Stimulated activated naive CD8-positive, alpha-beta T cell treated with anti-CD3 and anti-CD28 coated beads, Interleukin-15, amount 100 ng/mL, for 72 hours (primary cell): ENCODE results near the gene MAP2K3.

Experiments used
- ATAC-seq: fragments of 150-1000 bp; cut with Tn5 transposase; 2 replicates; pipeline ENCODE4 v1.10.0; 2021; ENCODE audit warnings: mild to moderate bottlenecking, moderate library complexity
- DNase-seq, 2 donors: peaks; one replicate each; pipeline ENCODE4 v3.0.0; 2021 to 2022
- H3K27ac Mint-ChIP-seq, 2 donors: one replicate each; pipeline ENCODE4 v1.8.0; 2022; ENCODE audit warnings: mild to moderate bottlenecking in 2 of 2, mixed read lengths in 2 of 2, moderate library complexity in 2 of 2
- H3K27me3 Mint-ChIP-seq: one replicate; pipeline ENCODE4 v1.8.0; 2022; ENCODE audit warnings: mixed read lengths
- H3K4me1 Mint-ChIP-seq: one replicate; pipeline ENCODE4 v1.8.0; 2022; ENCODE audit warnings: mild to moderate bottlenecking, mixed read lengths
- H3K4me3 Mint-ChIP-seq, 2 donors: one replicate each; pipeline ENCODE4 v1.8.0; 2022; ENCODE audit warnings: mild to moderate bottlenecking in 2 of 2, mixed read lengths in 2 of 2, moderate library complexity in 1 of 2
- H3K9me3 Mint-ChIP-seq, 2 donors: one replicate each; pipeline ENCODE4 v1.8.0; 2022; ENCODE audit warnings: mixed read lengths in 2 of 2

The MAP2K3 gene

DNA sequence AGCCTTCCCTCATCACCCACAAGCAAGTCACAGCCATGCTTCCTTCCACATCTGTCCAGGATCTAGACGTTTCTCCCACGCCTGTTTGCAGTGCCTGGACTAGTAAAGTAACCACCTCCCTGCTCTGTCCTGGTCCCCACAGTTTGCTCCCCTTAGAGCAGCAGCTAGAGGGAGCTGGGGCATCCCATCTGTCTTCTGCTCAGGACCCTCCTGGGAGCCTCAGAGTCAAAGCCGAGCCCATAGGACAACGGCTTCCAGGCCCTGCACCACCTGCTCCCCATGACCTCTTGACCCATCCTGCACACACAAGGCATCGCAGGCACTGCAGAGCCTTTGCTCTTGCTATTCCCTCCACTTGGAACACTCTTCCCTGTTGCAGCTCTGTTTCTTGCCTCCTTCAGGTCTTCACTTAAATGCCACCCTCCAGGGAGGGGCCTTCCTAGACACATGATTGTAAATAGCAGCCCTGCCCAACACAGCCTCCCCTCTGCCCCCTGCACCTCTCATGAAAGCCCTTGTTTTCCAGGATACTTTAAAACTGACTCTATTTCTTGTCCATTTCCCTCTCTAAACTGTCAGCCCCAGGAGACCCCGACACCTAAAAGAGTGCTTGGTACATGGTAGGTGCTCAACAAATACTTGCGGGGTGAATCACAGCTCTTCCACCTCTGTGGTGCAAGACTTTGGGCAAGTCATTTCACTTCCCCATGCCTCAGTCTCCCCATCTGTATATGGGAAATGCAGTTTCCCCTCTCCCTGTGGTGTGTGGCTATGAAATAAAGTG lies 34.4 kb upstream of the MAP2K3 start:
- peaks cover 18% of the 10 kb centered on the region for H3K4me1 Mint-ChIP-seq
- H3K27me3 Mint-ChIP-seq, result no peaks in the 10 kb centered on the region
- no peaks in the 10 kb centered on the region for H3K9me3 Mint-ChIP-seq
- DNase-seq (no peak), ATAC-seq (no peak)
- H3K4me3 Mint-ChIP-seq, result no peak overlapping the region
- H3K27ac Mint-ChIP-seq, result peak overlapping the region in 1 of 2 donors; percentile 38

DNA sequence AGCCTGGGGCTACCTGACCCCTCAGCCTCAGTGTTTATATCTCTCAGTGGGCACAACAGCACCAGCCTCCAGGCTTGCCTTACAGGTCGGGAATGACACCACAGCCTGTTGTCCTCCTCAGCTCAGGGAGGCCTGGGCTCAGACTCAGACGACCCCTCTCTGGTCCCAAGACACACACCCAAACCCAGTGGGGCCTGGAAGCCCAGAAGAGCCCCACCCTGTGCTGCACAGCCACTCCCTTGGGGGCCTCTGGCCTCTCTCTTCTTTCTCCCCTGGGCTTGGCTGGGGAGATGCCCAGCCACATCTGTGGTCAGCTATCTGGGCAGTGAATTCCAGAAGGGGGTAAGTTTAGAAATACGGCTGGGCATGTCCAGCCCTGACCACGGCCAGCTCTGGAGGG lies 33.7 kb upstream of the MAP2K3 start:
- Mint-ChIP-seq H3K4me3 (no peak overlapping the region), H3K27ac (peak overlapping the region in 1 of 2 donors; percentile 38), H3K4me1 (peaks cover 14% of the 10 kb centered on the region), H3K9me3 (no peaks in the 10 kb centered on the region), H3K27me3 (no peaks in the 10 kb centered on the region)
- no peak for DNase-seq
- ATAC-seq, result no peak

DNA sequence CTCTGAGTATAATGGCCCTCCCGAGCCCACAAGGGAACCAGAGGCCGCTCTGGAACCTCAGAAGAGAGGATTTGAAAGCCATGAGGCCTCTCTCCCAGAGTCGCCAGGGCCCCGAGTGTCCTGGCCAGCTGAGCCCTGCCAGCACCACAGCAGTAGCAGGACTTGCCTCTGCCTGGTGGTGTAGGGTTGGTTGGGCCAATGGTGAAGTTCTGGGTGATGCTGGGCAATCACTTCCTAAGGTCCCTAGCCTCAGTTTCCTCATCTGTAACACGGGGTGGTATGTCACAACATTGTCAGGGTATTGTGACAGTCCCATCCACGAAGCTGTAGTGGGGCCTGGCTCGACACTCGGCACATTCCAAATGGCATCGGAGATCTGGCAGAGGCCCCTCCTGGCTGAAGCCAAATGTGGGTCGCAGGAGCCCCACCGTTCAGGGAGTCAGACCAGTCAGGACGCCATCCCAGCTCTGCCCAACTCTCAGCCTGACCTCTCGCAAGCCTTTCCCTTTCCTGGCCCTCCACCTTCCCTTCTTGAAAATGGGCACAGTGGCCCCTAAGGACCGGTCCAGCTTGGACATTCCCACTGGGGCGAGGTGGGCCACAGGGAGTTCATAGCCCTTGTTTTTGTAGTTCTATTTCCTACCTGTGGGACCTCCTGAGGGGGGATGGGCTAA lies 33.0 kb upstream of the MAP2K3 start:
- no peak for ATAC-seq
- H3K27ac Mint-ChIP-seq, result no peak overlapping the region
- H3K9me3 Mint-ChIP-seq, result no peaks in the 10 kb centered on the region
- H3K27me3 Mint-ChIP-seq, result no peaks in the 10 kb centered on the region
- H3K4me3 Mint-ChIP-seq, result no peak overlapping the region
- H3K4me1 Mint-ChIP-seq, result peaks cover 12% of the 10 kb centered on the region
- DNase-seq, result no peak

DNA sequence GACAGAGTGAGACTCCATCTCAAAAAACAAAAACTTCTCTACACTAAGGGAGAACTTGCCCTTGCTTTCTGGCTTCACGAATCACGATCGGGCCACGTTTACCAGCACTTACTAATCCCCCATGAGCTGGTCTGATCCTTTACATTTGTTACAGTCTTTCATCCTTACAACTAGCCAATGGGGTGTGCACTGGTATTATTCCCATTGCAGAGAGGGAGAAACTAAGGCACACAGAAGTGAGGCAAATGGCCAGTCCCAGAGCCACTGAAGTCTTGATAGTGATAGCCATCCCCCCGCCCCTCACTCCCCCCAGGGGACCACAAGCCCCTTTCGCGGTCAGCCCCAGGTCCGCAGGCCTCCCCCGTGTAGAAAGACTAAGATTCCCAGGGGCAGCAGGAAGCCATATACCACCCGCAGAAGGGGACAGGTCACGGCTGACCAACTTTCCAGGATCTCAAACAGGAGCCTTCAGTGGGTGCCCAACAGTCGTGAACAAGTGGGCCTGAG lies 32.2 kb upstream of the MAP2K3 start:
- DNase-seq (no peak), ATAC-seq (no peak)
- Mint-ChIP-seq H3K27ac (no peak overlapping the region), H3K9me3 (no peaks in the 10 kb centered on the region), H3K4me3 (peak overlapping the region; percentile 69 to 76), H3K4me1 (peaks cover 12% of the 10 kb centered on the region), H3K27me3 (no peaks in the 10 kb centered on the region)

GRCh38 chr17:21252796-21253645 lies 31.5 kb upstream of the MAP2K3 start, which contains the start of gene NATD1:
TSS of gene NATD1 (minus strand) at chr17:21253410. CDS start at chr17:21253264, 146 bp downstream.
- Mint-ChIP-seq H3K4me1 (peaks cover 12% of the 10 kb centered on the region), H3K27me3 (no peaks in the 10 kb centered on the region), H3K9me3 (no peaks in the 10 kb centered on the region), H3K27ac (peak within 1 kb of the TSS; percentile 40 to 83), H3K4me3 (peak within 1 kb of the TSS; percentile 80 to 83)
- DNase-seq (peak; percentile 66 to 79), ATAC-seq (peak; percentile 83)

DNA sequence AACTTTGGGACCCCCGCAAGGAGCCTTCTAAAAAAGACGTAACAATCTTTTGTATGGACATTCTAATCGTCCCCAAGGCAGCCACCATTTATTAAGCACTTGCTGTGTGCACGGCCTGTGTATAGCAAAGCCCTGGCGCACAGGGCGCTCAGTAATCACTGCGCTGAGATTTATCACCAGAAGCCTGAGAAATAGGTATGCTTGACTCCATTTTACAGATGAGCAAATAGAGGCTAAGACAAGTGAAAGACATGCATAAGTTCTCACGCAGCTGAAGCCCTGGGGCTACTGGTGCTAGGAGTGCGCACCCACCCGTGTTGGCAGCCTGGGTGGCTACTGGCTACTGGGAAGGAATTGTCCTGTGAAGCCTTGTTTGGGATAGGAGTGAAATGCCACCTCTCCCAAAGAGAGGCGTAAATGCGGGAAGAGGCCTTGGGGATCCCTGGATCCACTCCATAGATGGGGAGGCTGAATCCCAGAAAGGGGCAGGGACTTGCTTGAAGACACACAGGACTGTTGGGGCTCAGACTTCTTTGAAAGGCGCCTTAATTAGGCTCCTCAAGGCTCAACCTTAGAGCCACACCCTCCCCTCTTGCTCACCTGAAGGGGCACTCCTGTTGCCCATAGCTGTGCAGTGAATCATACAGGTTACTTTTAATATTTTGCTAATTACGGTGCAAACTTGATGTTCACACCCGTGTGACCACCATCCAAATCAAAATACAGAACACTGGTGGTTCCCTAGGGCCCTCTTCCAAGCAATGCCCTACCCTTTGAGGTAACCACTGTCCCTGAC lies 30.7 kb upstream of the MAP2K3 start:
- ATAC-seq, result peak; percentile 29
- Mint-ChIP-seq H3K4me3 (peak overlapping the region; percentile 80 to 83), H3K27ac (peak overlapping the region; percentile 40 to 83), H3K27me3 (no peaks in the 10 kb centered on the region), H3K9me3 (no peaks in the 10 kb centered on the region), H3K4me1 (peaks cover 19% of the 10 kb centered on the region)
- DNase-seq, result no peak

- DNase-seq (no peak), ATAC-seq (no peak)
- no peak overlapping the region for H3K4me3 Mint-ChIP-seq
- H3K9me3 Mint-ChIP-seq, result no peaks in the 10 kb centered on the region
- no peak overlapping the region for H3K27ac Mint-ChIP-seq
- H3K4me1 Mint-ChIP-seq, result peaks cover 7% of the 10 kb centered on the region
- no peaks in the 10 kb centered on the region for H3K27me3 Mint-ChIP-seq
Measured at GRCh38 chr17:21258593-21258992, 25.9 kb upstream of the MAP2K3 start.

- Mint-ChIP-seq H3K4me1 (peaks cover 8% of the 10 kb centered on the region), H3K27ac (no peak overlapping the region), H3K27me3 (no peaks in the 10 kb centered on the region), H3K4me3 (no peak overlapping the region), H3K9me3 (no peaks in the 10 kb centered on the region)
- no peak for DNase-seq
- no peak for ATAC-seq
Measured at GRCh38 chr17:21262259-21262993, 22.1 kb upstream of the MAP2K3 start.

GRCh38 chr17:21263376-21263775 lies 21.1 kb upstream of the MAP2K3 start:
- Mint-ChIP-seq H3K27ac (no peak overlapping the region), H3K9me3 (no peaks in the 10 kb centered on the region), H3K4me1 (peaks cover 15% of the 10 kb centered on the region), H3K27me3 (no peaks in the 10 kb centered on the region), H3K4me3 (no peak overlapping the region)
- ATAC-seq (no peak), DNase-seq (no peak)

- H3K9me3 Mint-ChIP-seq, result no peaks in the 10 kb centered on the region
- H3K4me3 Mint-ChIP-seq, result no peak overlapping the region
- DNase-seq (no peak), ATAC-seq (no peak)
- peaks cover 19% of the 10 kb centered on the region for H3K4me1 Mint-ChIP-seq
- no peaks in the 10 kb centered on the region for H3K27me3 Mint-ChIP-seq
- peak overlapping the region in 1 of 2 donors; percentile 5 for H3K27ac Mint-ChIP-seq
Measured at GRCh38 chr17:21268596-21269188, 15.8 kb upstream of the MAP2K3 start.

DNA sequence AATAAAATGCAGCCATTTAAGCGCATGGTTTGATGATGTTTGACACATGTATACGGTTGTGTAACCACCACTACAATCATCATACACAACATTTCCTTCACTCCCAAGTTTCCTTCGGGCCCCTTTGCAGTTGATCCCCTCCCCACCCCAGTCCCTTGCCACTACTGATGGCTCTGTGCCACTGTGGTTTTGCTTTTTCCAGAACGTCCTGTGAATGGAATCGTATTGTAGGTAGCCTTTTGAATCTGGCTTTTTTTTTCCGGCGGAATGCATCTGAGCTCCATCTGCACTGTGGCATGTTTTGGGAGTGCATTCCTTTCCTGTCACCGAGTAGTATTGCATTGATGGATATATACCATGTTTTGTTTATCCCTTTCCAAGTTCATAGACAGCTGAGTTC lies 15.1 kb upstream of the MAP2K3 start:
- no peak for ATAC-seq
- no peaks in the 10 kb centered on the region for H3K9me3 Mint-ChIP-seq

DNA sequence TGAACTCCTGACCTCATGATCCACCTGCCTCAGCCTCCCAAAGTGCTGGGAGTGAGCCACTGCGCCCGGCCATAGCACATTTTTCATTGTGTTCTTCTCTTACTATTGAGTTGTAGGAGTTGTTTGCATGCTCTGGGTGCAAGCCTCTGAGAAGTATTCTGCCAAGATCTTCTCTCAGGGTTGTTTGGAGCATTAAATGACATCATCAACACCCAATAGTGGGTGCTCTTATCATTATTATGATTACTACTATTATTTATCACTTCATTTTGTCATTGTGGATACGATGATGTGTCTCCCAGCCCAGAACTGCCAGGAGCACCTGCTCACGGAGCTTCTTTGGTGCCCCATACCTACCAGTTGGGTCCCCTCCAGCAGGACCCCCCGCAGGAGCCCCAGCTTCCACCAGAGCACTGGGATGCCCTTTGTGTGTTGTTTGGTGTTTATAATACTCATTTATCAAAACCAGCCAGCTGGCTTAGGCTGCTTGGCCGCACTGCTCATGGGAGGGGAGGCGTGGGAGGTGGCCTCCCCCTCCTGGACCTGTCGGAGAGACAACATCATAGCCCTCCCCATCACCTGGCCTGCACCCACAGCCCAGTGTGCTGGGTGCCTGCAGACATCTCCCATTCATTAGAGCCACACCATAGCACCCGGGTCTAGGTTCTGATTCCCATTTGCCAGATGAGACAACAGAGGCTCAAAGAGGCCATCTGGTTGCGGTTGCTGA lies 12.9 kb upstream of the MAP2K3 start:
- Mint-ChIP-seq H3K9me3 (no peaks in the 10 kb centered on the region), H3K4me1 (peaks cover 35% of the 10 kb centered on the region), H3K4me3 (no peak overlapping the region), H3K27ac (peak overlapping the region; percentile 48 to 57), H3K27me3 (no peaks in the 10 kb centered on the region)
- DNase-seq (no peak), ATAC-seq (no peak)

More for the DNA sequence above, 15.1 kb upstream of the MAP2K3 start:
- no peak for DNase-seq
- peak overlapping the region in 1 of 2 donors; percentile 57 for H3K27ac Mint-ChIP-seq
- H3K27me3 Mint-ChIP-seq, result no peaks in the 10 kb centered on the region
- no peak overlapping the region for H3K4me3 Mint-ChIP-seq
- H3K4me1 Mint-ChIP-seq, result peaks cover 19% of the 10 kb centered on the region

DNA sequence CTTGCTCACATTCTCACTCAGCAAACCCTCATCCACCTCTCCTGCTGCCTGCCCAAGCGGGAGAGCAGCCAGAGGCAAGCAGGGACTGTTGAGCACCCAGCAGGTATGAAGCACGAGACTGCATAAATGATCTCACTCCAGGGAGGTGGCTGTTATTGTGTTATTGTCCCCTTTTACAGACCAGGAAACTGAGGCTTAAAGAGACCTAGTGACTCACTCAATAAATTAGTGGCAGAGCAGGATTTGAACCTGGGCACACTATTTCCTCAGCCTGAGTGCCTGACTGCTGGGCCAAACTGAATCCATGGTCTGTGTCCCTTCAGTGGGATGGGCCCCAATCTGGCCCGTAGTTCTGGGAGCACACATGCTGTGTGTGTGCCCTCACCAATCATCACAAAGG lies 12.3 kb upstream of the MAP2K3 start:
- Mint-ChIP-seq H3K27ac (no peak overlapping the region), H3K27me3 (no peaks in the 10 kb centered on the region), H3K4me3 (no peak overlapping the region)

More for the DNA sequence above, 12.3 kb upstream of the MAP2K3 start:
- ATAC-seq (no peak), DNase-seq (no peak)
- no peaks in the 10 kb centered on the region for H3K9me3 Mint-ChIP-seq
- peaks cover 39% of the 10 kb centered on the region for H3K4me1 Mint-ChIP-seq
